A549 (cell line): Measurements from ENCODE around the gene NEDD4L. TPM values are rescaled to one million over a fixed set of nuclear protein-coding genes. Genes with fewer than 3 reads are reported as not detected.

Source experiments
- ATAC-seq, 2 experiments: fragments of 200-7000 bp in 1 of 2; fragments of >200 bp in 1 of 2; cut with Nextera tagmentation in 1 of 2; cut with Tn5 transposase in 1 of 2; 3 replicates each; pipeline versions ENCODE4 v1.8.0 to v1.9.1; 2018 to 2020; ENCODE audit warnings: mild to moderate bottlenecking in 1 of 2, moderate library complexity in 1 of 2
- CTCF ChIA-PET: fragments of 300-600 bp; sonication (Branson Sonifier 250); formaldehyde crosslinking; extraction: SDS; loops from one replicate; lab custom pipeline; 2021; ENCODE audit warnings: antibody characterized with exemption, inconsistent platforms; lab: Yijun Ruan, JAX
- POLR2A ChIA-PET: fragments of 350-600 bp; formaldehyde crosslinking; extraction: SDS; loops from one replicate; lab custom pipeline; 2021; ENCODE audit warnings: antibody characterized with exemption, inconsistent platforms; lab: Yijun Ruan, JAX
- DNase-seq, 2 experiments: peaks; one replicate each; pipeline versions ENCODE4 v3.0.0 to v3.0.0-alpha.2; 2011 to 2016; ENCODE audit warnings: low read depth in 1 of 2, low spot score in 1 of 2
- FAIRE-seq: peaks from 2 replicates; lab custom pipeline; 2011; peaks lifted over from hg19 to GRCh38; lab: Jason Lieb, UNC
- H3K27ac ChIP-seq, 2 experiments: fragments of >200 bp; sonication (Bioruptor Twin); formaldehyde crosslinking; 3 replicates each; pipeline ENCODE4 v1.5.1; 2016 to 2017
- H3K4me1 ChIP-seq: fragments of >200 bp; sonication (Bioruptor Twin); formaldehyde crosslinking; 3 replicates; pipeline ENCODE4 v1.6.1; 2016
- H3K4me2 ChIP-seq: fragments of >200 bp; sonication (Bioruptor Twin); formaldehyde crosslinking; 3 replicates; pipeline ENCODE4 v1.6.1; 2016
- H3K4me3 ChIP-seq: fragments of >200 bp; sonication (Bioruptor Twin); formaldehyde crosslinking; 3 replicates; pipeline ENCODE4 v1.5.1; 2016
- H3K9me3 ChIP-seq: fragments of >200 bp; sonication (Bioruptor Twin); formaldehyde crosslinking; 3 replicates; pipeline ENCODE4 v1.6.1; 2016
- CBX8 ChIP-seq: fragments of 200-600 bp; sonication (generic); IDR thresholded peaks from 2 replicates; pipeline ENCODE4 v1.6.1; 2016
- CEBPB ChIP-seq, 2 experiments: fragments of >200 bp in 1 of 2; sonication (Bioruptor Twin) in 1 of 2; formaldehyde crosslinking in 1 of 2; IDR thresholded peaks; 2 replicates each; pipeline ENCODE4 v1.6.1; 2012 to 2016
- CHD4 ChIP-seq: fragments of 200-600 bp; sonication (generic); IDR thresholded peaks from 2 replicates; pipeline ENCODE4 v1.6.1; 2016; ENCODE audit warnings: antibody characterized with exemption, mild to moderate bottlenecking, borderline replicate concordance
- EHMT2 ChIP-seq: fragments of 200-600 bp; sonication (generic); IDR thresholded peaks from 2 replicates; pipeline ENCODE4 v1.6.1; 2016; ENCODE audit warnings: antibody characterized with exemption, low read depth, mild to moderate bottlenecking, moderate library complexity
- EP300 ChIP-seq, 2 experiments: fragments of >200 bp; sonication (Bioruptor Twin); formaldehyde crosslinking; IDR thresholded peaks; 2 replicates in 1 of 2; 3 replicates in 1 of 2; pipeline ENCODE4 v1.6.1; 2016 to 2017
- ESRRA ChIP-seq: fragments of 150-350 bp; IDR thresholded peaks from 2 replicates; pipeline ENCODE4 v1.6.1; 2014; ENCODE audit warnings: mild to moderate bottlenecking, low read length, borderline replicate concordance
- FOSB ChIP-seq: fragments of 250-450 bp; sonication (Bioruptor Pico); IDR thresholded peaks from 2 replicates; pipeline ENCODE4 v1.5.0; 2020; ENCODE audit warnings: mild to moderate bottlenecking, moderate library complexity
- FOSL2 ChIP-seq, 2 experiments: fragments of 450-650 bp in 1 of 2; fragments of >200 bp in 1 of 2; sonication (Bioruptor Twin) in 1 of 2; formaldehyde crosslinking; IDR thresholded peaks; 2 replicates each; pipeline versions ENCODE4 v1.5.0 to v1.6.1; 2016 to 2020; ENCODE audit warnings: mild to moderate bottlenecking in 1 of 2, moderate library complexity in 1 of 2
- FOXS1 ChIP-seq: fragments of 250-450 bp; sonication (Bioruptor Pico); IDR thresholded peaks from 2 replicates; pipeline ENCODE4 v1.5.0; 2020; ENCODE audit warnings: mild to moderate bottlenecking, moderate library complexity
- GATA3 ChIP-seq: IDR thresholded peaks from 2 replicates; pipeline ENCODE4 v1.6.1; 2012; ENCODE audit warnings: borderline replicate concordance
- HEYL ChIP-seq: fragments of 250-450 bp; sonication (Bioruptor Pico); IDR thresholded peaks from 2 replicates; pipeline ENCODE4 v1.8.0; 2021; ENCODE audit warnings: mild to moderate bottlenecking, moderate library complexity
- HOXB13 ChIP-seq: fragments of 250-450 bp; sonication (Bioruptor Pico); IDR thresholded peaks from 2 replicates; pipeline ENCODE4 v1.5.0; 2020; ENCODE audit warnings: low read depth, mild to moderate bottlenecking, moderate library complexity
- JUN ChIP-seq, 2 experiments: fragments of >200 bp; sonication (Bioruptor Twin); formaldehyde crosslinking; IDR thresholded peaks; 2 replicates in 1 of 2; 3 replicates in 1 of 2; pipeline ENCODE4 v1.6.1; 2016 to 2017
- JUNB ChIP-seq: fragments of >200 bp; sonication (Bioruptor Twin); formaldehyde crosslinking; IDR thresholded peaks from 2 replicates; pipeline ENCODE4 v1.6.1; 2016
- KDM5A ChIP-seq: fragments of 200-600 bp; sonication (generic); IDR thresholded peaks from 2 replicates; pipeline ENCODE4 v1.6.1; 2016; ENCODE audit warnings: antibody characterized with exemption, mild to moderate bottlenecking
- MAFK ChIP-seq: fragments of 450-650 bp; IDR thresholded peaks from 2 replicates; pipeline ENCODE4 v1.6.1; 2014; ENCODE audit not compliant: partially characterized antibody
- MAZ ChIP-seq: fragments of 150-350 bp; IDR thresholded peaks from 2 replicates; pipeline ENCODE4 v1.6.1; 2014; ENCODE audit warnings: antibody characterized with exemption, low read depth, low read length, borderline replicate concordance
- MYC ChIP-seq: IDR thresholded peaks from 2 replicates; pipeline ENCODE4 v1.6.1; 2012; ENCODE audit warnings: mild to moderate bottlenecking, inconsistent platforms, low read length, improper control_type of control experiment, borderline replicate concordance
- NFE2L2 ChIP-seq: fragments of 150-350 bp; conservative IDR thresholded peaks from 2 replicates; pipeline ENCODE4 v1.6.1; 2014; ENCODE audit warnings: low read length
- NPAS2 ChIP-seq: fragments of 250-450 bp; sonication (Bioruptor Pico); IDR thresholded peaks from 2 replicates; pipeline ENCODE4 v1.8.0; 2022; ENCODE audit warnings: mild to moderate bottlenecking, moderate library complexity, borderline replicate concordance
- PHF8 ChIP-seq: fragments of 200-600 bp; sonication (generic); IDR thresholded peaks from 2 replicates; pipeline ENCODE4 v1.6.1; 2016; ENCODE audit warnings: low read depth, mild to moderate bottlenecking, antibody characterized with exemption, moderate library complexity, borderline replicate concordance
- POLR2A ChIP-seq: IDR thresholded peaks from 2 replicates; pipeline ENCODE4 v1.6.1; 2012; ENCODE audit warnings: mild to moderate bottlenecking, low read length
- POLR2AphosphoS2 ChIP-seq: conservative IDR thresholded peaks from 2 replicates; pipeline ENCODE4 v1.6.1; 2012; ENCODE audit warnings: low read length, improper control_type of control experiment, inconsistent platforms
- RCOR1 ChIP-seq: fragments of 150-350 bp; IDR thresholded peaks from 2 replicates; pipeline ENCODE4 v1.6.1; 2014; ENCODE audit warnings: antibody characterized with exemption, low read length, low read depth
- RFX5 ChIP-seq: fragments of 450-650 bp; IDR thresholded peaks from 2 replicates; pipeline ENCODE4 v1.7.1; 2014; ENCODE audit warnings: antibody characterized with exemption, mild to moderate bottlenecking, moderate library complexity
- RNF2 ChIP-seq: fragments of 200-600 bp; sonication (generic); IDR thresholded peaks from 2 replicates; pipeline ENCODE4 v1.6.1; 2016; ENCODE audit warnings: low read depth, mild to moderate bottlenecking, antibody characterized with exemption, moderate library complexity, borderline replicate concordance
- TFCP2L1 ChIP-seq: fragments of 250-450 bp; sonication (Bioruptor Pico); IDR thresholded peaks from 2 replicates; pipeline ENCODE4 v1.5.0; 2021; ENCODE audit warnings: mild to moderate bottlenecking
- ZNF302 ChIP-seq: fragments of 250-450 bp; sonication (Bioruptor Pico); IDR thresholded peaks from 2 replicates; pipeline ENCODE4 v1.9.0; 2021; ENCODE audit warnings: inconsistent platforms, mild to moderate bottlenecking, moderate library complexity
- WGBS: methylation state at CpG from one replicate; pipeline ENCODE4 v1.1.6; 2017; ENCODE audit errors: missing lambda C conversion rate; 5-methylcytosine and 5-hydroxymethylcytosine counted together
- polyA plus RNA-seq, 4 experiments: library from polyadenylated mRNA; depleted of rRNA in 3 of 4; stranded (reverse); fragments of >200 nt; fragmentation: RNase III in 1 of 4; extraction: RNeasy Plus Mini Kit Qiagen cat#74134 plus additional on column Dnase treatment in 1 of 4; gene quantifications; 2 replicates in 3 of 4; 3 replicates in 1 of 4; pipeline ENCODE4 v1.2.3, GENCODE V29; 2011 to 2017
- TF ChIP-seq, protein P1 (sequence below): fragments of >200 bp; sonication (Bioruptor Twin); formaldehyde crosslinking; IDR thresholded peaks from 3 replicates; pipeline ENCODE4 v1.6.1; 2016
- TF ChIP-seq, protein P2 (sequence below): fragments of >200 bp; sonication (Bioruptor Twin); formaldehyde crosslinking; IDR thresholded peaks from 2 replicates; pipeline ENCODE4 v1.6.1; 2016
- TF ChIP-seq, protein P3 (sequence below): IDR thresholded peaks from 2 replicates; pipeline ENCODE4 v1.6.1; 2012
- TF ChIP-seq, protein P4 (sequence below): fragments of >200 bp; sonication (Bioruptor Twin); formaldehyde crosslinking; IDR thresholded peaks from 3 replicates; pipeline ENCODE4 v1.5.1; 2016

NEDD4L gene
- polyA plus RNA-seq, 2 of the 4 experiments (the other 2 are of a cell fraction): 18.0 to 36.5 TPM

DNA sequence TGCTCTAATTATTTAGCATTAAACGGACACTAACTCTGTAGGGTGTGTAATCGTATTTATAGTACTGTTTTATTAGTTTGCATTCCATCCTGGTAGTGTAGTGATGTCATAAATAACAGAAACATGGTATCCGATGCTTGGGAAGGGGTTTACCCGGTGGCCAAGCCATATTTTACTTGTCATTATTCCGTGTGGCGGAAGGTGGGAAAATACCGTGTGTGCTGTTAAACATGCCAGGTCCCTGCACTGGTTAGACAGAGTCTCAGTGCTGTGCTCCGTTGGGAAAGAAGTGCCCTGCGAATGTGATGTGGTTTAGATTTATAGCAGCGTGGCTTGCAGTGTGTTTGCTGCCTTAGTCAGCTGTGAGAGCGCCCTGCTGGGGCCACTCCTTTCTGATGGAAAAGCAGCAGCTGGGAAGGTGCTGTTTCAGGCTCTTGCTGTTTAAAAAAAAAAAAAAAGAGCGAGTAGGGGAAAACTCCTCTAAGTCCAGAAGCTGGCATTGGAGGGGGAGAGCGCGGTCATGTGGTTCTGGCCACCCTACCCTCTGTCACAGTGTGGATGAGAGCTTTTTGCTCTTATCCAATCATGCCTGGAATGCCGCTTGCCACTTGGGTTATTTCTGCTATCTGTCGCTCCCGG, 211.0 kb downstream of the NEDD4L start:
- 0 out of 3 replicates have a peak, but pooled peaks cover 5% of the 10 kb centered on the region for H3K4me1 ChIP-seq
- FAIRE-seq (no peak), ATAC-seq (no peak), DNase-seq (no peak)
- H3K4me3 ChIP-seq: no peak overlapping the region
- CTCF ChIA-PET: interaction anchor here (0.6 to 1.3 kb wide), 2 partner anchors 14 to 18 kb away, joined by 3 to 6 read pairs; no protein-coding TSS in a partner anchor
- H3K4me2 ChIP-seq: no peak overlapping the region
- TF ChIP-seq CEBPB (IDR thresholded peaks at IDR 0.05) (no peak), HEYL (CRISPR knock-in tag) (no peak), KDM5A (no peak), EP300 (IDR thresholded peaks at IDR 0.05) (no peak), MAFK (no peak), PHF8 (no peak), JUNB (no peak), TFCP2L1 (CRISPR knock-in tag) (no peak), CBX8 (no peak), POLR2AphosphoS2 (no peak), CHD4 (no peak), ZNF302 (CRISPR knock-in tag) (no peak), GATA3 (no peak), POLR2A (no peak), NFE2L2 (no peak), NPAS2 (no peak)
- TF ChIP-seq, protein P1, sequence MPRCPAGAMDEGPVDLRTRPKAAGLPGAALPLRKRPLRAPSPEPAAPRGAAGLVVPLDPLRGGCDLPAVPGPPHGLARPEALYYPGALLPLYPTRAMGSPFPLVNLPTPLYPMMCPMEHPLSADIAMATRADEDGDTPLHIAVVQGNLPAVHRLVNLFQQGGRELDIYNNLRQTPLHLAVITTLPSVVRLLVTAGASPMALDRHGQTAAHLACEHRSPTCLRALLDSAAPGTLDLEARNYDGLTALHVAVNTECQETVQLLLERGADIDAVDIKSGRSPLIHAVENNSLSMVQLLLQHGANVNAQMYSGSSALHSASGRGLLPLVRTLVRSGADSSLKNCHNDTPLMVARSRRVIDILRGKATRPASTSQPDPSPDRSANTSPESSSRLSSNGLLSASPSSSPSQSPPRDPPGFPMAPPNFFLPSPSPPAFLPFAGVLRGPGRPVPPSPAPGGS: no peak
- TF ChIP-seq, protein P2, sequence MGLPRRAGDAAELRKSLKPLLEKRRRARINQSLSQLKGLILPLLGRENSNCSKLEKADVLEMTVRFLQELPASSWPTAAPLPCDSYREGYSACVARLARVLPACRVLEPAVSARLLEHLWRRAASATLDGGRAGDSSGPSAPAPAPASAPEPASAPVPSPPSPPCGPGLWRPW: no peak
- H3K9me3 ChIP-seq: no peaks in the 10 kb centered on the region
- 93% methylated on average over 17 of the region's 17 CpGs for WGBS
- POLR2A ChIA-PET: no interaction called here
- no peak overlapping the region for H3K27ac ChIP-seq

DNA sequence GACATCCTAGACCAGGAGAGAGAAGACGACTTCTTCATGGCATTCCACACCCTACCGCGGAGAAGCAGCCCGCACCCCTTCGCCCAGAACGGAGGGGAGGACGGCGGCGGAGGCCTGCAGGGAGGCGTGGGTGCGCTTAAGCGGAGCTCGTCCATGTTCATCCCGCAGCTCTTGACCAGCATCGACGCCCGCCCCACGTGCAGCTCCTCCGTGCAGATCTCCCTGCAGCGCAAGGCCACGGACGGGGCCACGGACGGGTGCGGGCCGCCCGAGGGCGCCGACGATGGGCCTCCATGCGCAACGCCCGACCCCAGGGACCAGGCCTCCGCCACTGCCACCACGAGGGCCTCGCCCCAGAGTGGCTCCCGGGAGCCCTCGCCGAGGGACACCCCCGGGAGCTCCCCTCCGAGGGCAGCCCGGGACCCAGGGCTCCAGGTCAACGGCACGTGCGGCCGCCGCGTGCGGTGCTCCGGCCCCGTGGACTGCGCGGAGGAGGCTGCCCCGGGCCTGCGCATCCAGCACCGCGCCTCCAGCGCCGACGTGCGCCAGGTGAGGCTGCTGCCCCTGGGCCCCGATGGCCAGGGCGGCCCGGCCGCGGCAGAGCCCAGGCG, 211.8 kb downstream of the NEDD4L start:
- ChIA-PET CTCF (interaction anchor here (0.7 kb wide), 1 partner anchor 212 kb away, joined by 4 read pairs; the partner anchor contains the start of gene NEDD4L), POLR2A (no interaction called here)
- Histone ChIP-seq H3K4me1 (0 out of 3 replicates have a peak, but pooled peaks cover 5% of the 10 kb centered on the region), H3K4me2 (no peak overlapping the region), H3K27ac (no peak overlapping the region), H3K4me3 (no peak overlapping the region), H3K9me3 (no peaks in the 10 kb centered on the region)
- DNase-seq: no peak
- 97% methylated on average over 30 of the region's 67 CpGs for WGBS
- TF ChIP-seq HOXB13 (CRISPR knock-in tag) (no peak), RFX5 (no peak), JUN (IDR thresholded peaks at IDR 0.05) (no peak), FOSL2 (IDR thresholded peaks at IDR 0.05) (no peak), FOSL2 (CRISPR knock-in tag; IDR thresholded peaks at IDR 0.05) (no peak), POLR2AphosphoS2 (no peak), EHMT2 (no peak), RNF2 (no peak), MYC (no peak), RCOR1 (no peak), POLR2A (no peak), EP300 (IDR thresholded peaks at IDR 0.05) (no peak), FOSB (CRISPR knock-in tag) (no peak), PHF8 (no peak), FOXS1 (CRISPR knock-in tag) (no peak), ZNF302 (CRISPR knock-in tag) (no peak), ESRRA (no peak), MAZ (no peak)
- TF ChIP-seq, protein P3, sequence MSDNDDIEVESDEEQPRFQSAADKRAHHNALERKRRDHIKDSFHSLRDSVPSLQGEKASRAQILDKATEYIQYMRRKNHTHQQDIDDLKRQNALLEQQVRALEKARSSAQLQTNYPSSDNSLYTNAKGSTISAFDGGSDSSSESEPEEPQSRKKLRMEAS: no peak
- TF ChIP-seq, protein P4, sequence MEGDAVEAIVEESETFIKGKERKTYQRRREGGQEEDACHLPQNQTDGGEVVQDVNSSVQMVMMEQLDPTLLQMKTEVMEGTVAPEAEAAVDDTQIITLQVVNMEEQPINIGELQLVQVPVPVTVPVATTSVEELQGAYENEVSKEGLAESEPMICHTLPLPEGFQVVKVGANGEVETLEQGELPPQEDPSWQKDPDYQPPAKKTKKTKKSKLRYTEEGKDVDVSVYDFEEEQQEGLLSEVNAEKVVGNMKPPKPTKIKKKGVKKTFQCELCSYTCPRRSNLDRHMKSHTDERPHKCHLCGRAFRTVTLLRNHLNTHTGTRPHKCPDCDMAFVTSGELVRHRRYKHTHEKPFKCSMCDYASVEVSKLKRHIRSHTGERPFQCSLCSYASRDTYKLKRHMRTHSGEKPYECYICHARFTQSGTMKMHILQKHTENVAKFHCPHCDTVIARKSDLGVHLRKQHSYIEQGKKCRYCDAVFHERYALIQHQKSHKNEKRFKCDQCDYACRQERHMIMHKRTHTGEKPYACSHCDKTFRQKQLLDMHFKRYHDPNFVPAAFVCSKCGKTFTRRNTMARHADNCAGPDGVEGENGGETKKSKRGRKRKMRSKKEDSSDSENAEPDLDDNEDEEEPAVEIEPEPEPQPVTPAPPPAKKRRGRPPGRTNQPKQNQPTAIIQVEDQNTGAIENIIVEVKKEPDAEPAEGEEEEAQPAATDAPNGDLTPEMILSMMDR: no peak
- TF ChIP-seq, protein P1: no peak
- no peak for ATAC-seq
- no peak for FAIRE-seq
